ENCODE measurements around the gene MTNR1A.
"Not testable (repeated sequence)": the region's sequence is repeated elsewhere in the genome, so short reads cannot be mapped to it uniquely, and the experiment has no call there.

The MTNR1A gene

GRCh38 chr4:186516287-186516686 is 39.1 kb downstream of the MTNR1A start:
- WGBS (ENCODE audit: insufficient coverage): 85% methylated on average over 3 of the region's 4 CpGs
- H3K27me3 ChIP-seq (replicated peaks in 2 of 5; ENCODE audit: control insufficient read depth in 4 of 5, insufficient read depth in 5 of 5, low read length in 4 of 5): no peaks in the 10 kb centered on the region
- ChIA-PET CTCF (no interaction called here), POLR2A (no interaction called here)
- DNase-seq: no peak
- no peaks in the 10 kb centered on the region for H3K4me1 ChIP-seq (ENCODE audit: control extremely low read depth in 1 of 4, control insufficient read depth in 4 of 4, insufficient read depth in 4 of 4, low read length in 3 of 4)
- peaks cover 0 to 2% (median 0%) of the 10 kb centered on the region in 5 experiments for H3K9me3 ChIP-seq (ENCODE audit: control extremely low read depth in 1 of 5, control insufficient read depth in 4 of 5, insufficient read depth in 2 of 5, low read depth in 1 of 5, low read length in 4 of 5)
- H3K36me3 ChIP-seq (ENCODE audit: control insufficient read depth in 4 of 4, insufficient read depth in 4 of 4, low read length in 3 of 4): no peaks in the 10 kb centered on the region
- H3K4me3 ChIP-seq (ENCODE audit: control insufficient read depth in 1 of 7, extremely low read depth in 1 of 7, insufficient read depth in 4 of 7, low read depth in 2 of 7, low read length in 6 of 7): no peak overlapping the region
- no peak overlapping the region for H3K27ac ChIP-seq (ENCODE audit: insufficient read depth in 1 of 2, low read depth in 1 of 2, low read length in 2 of 2, poor library complexity in 1 of 2, severe bottlenecking in 2 of 2)

GRCh38 chr4:186514271-186514950 is 41.0 kb downstream of the MTNR1A start:
- ChIA-PET POLR2A (no interaction called here), CTCF (no interaction called here)
- Histone ChIP-seq H3K27me3 (replicated peaks in 2 of 5; ENCODE audit: control insufficient read depth in 4 of 5, insufficient read depth in 5 of 5, low read length in 4 of 5) (no peaks in the 10 kb centered on the region), H3K4me1 (ENCODE audit: control extremely low read depth in 1 of 4, control insufficient read depth in 4 of 4, insufficient read depth in 4 of 4, low read length in 3 of 4) (no peaks in the 10 kb centered on the region), H3K36me3 (ENCODE audit: control insufficient read depth in 4 of 4, insufficient read depth in 4 of 4, low read length in 3 of 4) (no peaks in the 10 kb centered on the region), H3K9me3 (ENCODE audit: control extremely low read depth in 1 of 5, control insufficient read depth in 4 of 5, insufficient read depth in 2 of 5, low read depth in 1 of 5, low read length in 4 of 5) (peaks cover 0 to 7% (median 0%) of the 10 kb centered on the region in 5 experiments), H3K4me3 (ENCODE audit: control insufficient read depth in 1 of 7, extremely low read depth in 1 of 7, insufficient read depth in 4 of 7, low read depth in 2 of 7, low read length in 6 of 7) (no peak overlapping the region), H3K27ac (ENCODE audit: insufficient read depth in 1 of 2, low read depth in 1 of 2, low read length in 2 of 2, poor library complexity in 1 of 2, severe bottlenecking in 2 of 2) (no peak overlapping the region)
- DNase-seq: no peak
- WGBS (ENCODE audit: insufficient coverage): 98% methylated on average over 4 of the region's 8 CpGs

GRCh38 chr4:186504771-186505170 is 50.6 kb downstream of the MTNR1A start:
- 95% methylated on average over 8 of the region's 8 CpGs for WGBS (ENCODE audit: insufficient coverage)
- H3K4me1 ChIP-seq (ENCODE audit: control extremely low read depth in 1 of 4, control insufficient read depth in 4 of 4, insufficient read depth in 4 of 4, low read length in 3 of 4); DNase-seq; H3K27ac ChIP-seq (ENCODE audit: insufficient read depth in 1 of 2, low read depth in 1 of 2, low read length in 2 of 2, poor library complexity in 1 of 2, severe bottlenecking in 2 of 2); H3K9me3 ChIP-seq (ENCODE audit: control extremely low read depth in 1 of 5, control insufficient read depth in 4 of 5, insufficient read depth in 2 of 5, low read depth in 1 of 5, low read length in 4 of 5); POLR2A ChIA-PET; H3K27me3 ChIP-seq (replicated peaks in 2 of 5; ENCODE audit: control insufficient read depth in 4 of 5, insufficient read depth in 5 of 5, low read length in 4 of 5); H3K36me3 ChIP-seq (ENCODE audit: control insufficient read depth in 4 of 4, insufficient read depth in 4 of 4, low read length in 3 of 4); H3K4me3 ChIP-seq (ENCODE audit: control insufficient read depth in 1 of 7, extremely low read depth in 1 of 7, insufficient read depth in 4 of 7, low read depth in 2 of 7, low read length in 6 of 7): not testable (repeated sequence)
- CTCF ChIA-PET: interaction anchor here (0.7 kb wide), 1 partner anchor 1788 kb away, joined by 5 read pairs; no protein-coding TSS in a partner anchor

GRCh38 chr4:186502231-186502630 is 53.1 kb downstream of the MTNR1A start:
- CTCF ChIA-PET: no interaction called here
- no peaks in the 10 kb centered on the region for H3K9me3 ChIP-seq (ENCODE audit: control extremely low read depth in 1 of 5, control insufficient read depth in 4 of 5, insufficient read depth in 2 of 5, low read depth in 1 of 5, low read length in 4 of 5)
- WGBS (ENCODE audit: insufficient coverage): 100% methylated on average over 1 of the region's 2 CpGs
- no peak overlapping the region for H3K27ac ChIP-seq (ENCODE audit: insufficient read depth in 1 of 2, low read depth in 1 of 2, low read length in 2 of 2, poor library complexity in 1 of 2, severe bottlenecking in 2 of 2)
- H3K36me3 ChIP-seq (ENCODE audit: control insufficient read depth in 4 of 4, insufficient read depth in 4 of 4, low read length in 3 of 4): no peaks in the 10 kb centered on the region
- no peak overlapping the region for H3K4me3 ChIP-seq (ENCODE audit: control insufficient read depth in 1 of 7, extremely low read depth in 1 of 7, insufficient read depth in 4 of 7, low read depth in 2 of 7, low read length in 6 of 7)
- H3K4me1 ChIP-seq (ENCODE audit: control extremely low read depth in 1 of 4, control insufficient read depth in 4 of 4, insufficient read depth in 4 of 4, low read length in 3 of 4): no peaks in the 10 kb centered on the region
- DNase-seq: no peak
- no peaks in the 10 kb centered on the region for H3K27me3 ChIP-seq (replicated peaks in 2 of 5; ENCODE audit: control insufficient read depth in 4 of 5, insufficient read depth in 5 of 5, low read length in 4 of 5)
- POLR2A ChIA-PET: no interaction called here

GRCh38 chr4:186501554-186501953 is 53.8 kb downstream of the MTNR1A start:
- WGBS (ENCODE audit: insufficient coverage): 94% methylated on average over 8 of the region's 8 CpGs
- Histone ChIP-seq H3K27me3 (replicated peaks in 2 of 5; ENCODE audit: control insufficient read depth in 4 of 5, insufficient read depth in 5 of 5, low read length in 4 of 5) (no peaks in the 10 kb centered on the region), H3K27ac (ENCODE audit: insufficient read depth in 1 of 2, low read depth in 1 of 2, low read length in 2 of 2, poor library complexity in 1 of 2, severe bottlenecking in 2 of 2) (no peak overlapping the region), H3K4me1 (ENCODE audit: control extremely low read depth in 1 of 4, control insufficient read depth in 4 of 4, insufficient read depth in 4 of 4, low read length in 3 of 4) (no peaks in the 10 kb centered on the region), H3K4me3 (ENCODE audit: control insufficient read depth in 1 of 7, extremely low read depth in 1 of 7, insufficient read depth in 4 of 7, low read depth in 2 of 7, low read length in 6 of 7) (no peak overlapping the region), H3K9me3 (ENCODE audit: control extremely low read depth in 1 of 5, control insufficient read depth in 4 of 5, insufficient read depth in 2 of 5, low read depth in 1 of 5, low read length in 4 of 5) (no peaks in the 10 kb centered on the region), H3K36me3 (ENCODE audit: control insufficient read depth in 4 of 4, insufficient read depth in 4 of 4, low read length in 3 of 4) (no peaks in the 10 kb centered on the region)
- ChIA-PET POLR2A (no interaction called here), CTCF (no interaction called here)
- no peak for DNase-seq

- ChIA-PET CTCF (no interaction called here), POLR2A (no interaction called here)
- H3K4me3 ChIP-seq (ENCODE audit: control insufficient read depth in 1 of 7, extremely low read depth in 1 of 7, insufficient read depth in 4 of 7, low read depth in 2 of 7, low read length in 6 of 7): peak overlapping the region in 1 of 7 experiments; percentile 22
- no peaks in the 10 kb centered on the region for H3K36me3 ChIP-seq (ENCODE audit: control insufficient read depth in 4 of 4, insufficient read depth in 4 of 4, low read length in 3 of 4)
- H3K4me1 ChIP-seq (ENCODE audit: control extremely low read depth in 1 of 4, control insufficient read depth in 4 of 4, insufficient read depth in 4 of 4, low read length in 3 of 4): no peaks in the 10 kb centered on the region
- H3K9me3 ChIP-seq (ENCODE audit: control extremely low read depth in 1 of 5, control insufficient read depth in 4 of 5, insufficient read depth in 2 of 5, low read depth in 1 of 5, low read length in 4 of 5): no peaks in the 10 kb centered on the region
- H3K27ac ChIP-seq (ENCODE audit: insufficient read depth in 1 of 2, low read depth in 1 of 2, low read length in 2 of 2, poor library complexity in 1 of 2, severe bottlenecking in 2 of 2): no peak overlapping the region
- 86% methylated on average over 39 of the region's 39 CpGs for WGBS (ENCODE audit: insufficient coverage)
- DNase-seq: peak in 1 of 3 donors; percentile 3
- no peaks in the 10 kb centered on the region for H3K27me3 ChIP-seq (replicated peaks in 2 of 5; ENCODE audit: control insufficient read depth in 4 of 5, insufficient read depth in 5 of 5, low read length in 4 of 5)
These were observed 54.6 kb downstream of the MTNR1A start for GRCh38 chr4:186500721-186501304.

GRCh38 chr4:186499467-186499866 is 55.9 kb downstream of the MTNR1A start:
- Histone ChIP-seq H3K4me1 (ENCODE audit: control extremely low read depth in 1 of 4, control insufficient read depth in 4 of 4, insufficient read depth in 4 of 4, low read length in 3 of 4) (no peaks in the 10 kb centered on the region), H3K36me3 (ENCODE audit: control insufficient read depth in 4 of 4, insufficient read depth in 4 of 4, low read length in 3 of 4) (no peaks in the 10 kb centered on the region), H3K4me3 (ENCODE audit: control insufficient read depth in 1 of 7, extremely low read depth in 1 of 7, insufficient read depth in 4 of 7, low read depth in 2 of 7, low read length in 6 of 7) (no peak overlapping the region), H3K27me3 (replicated peaks in 2 of 5; ENCODE audit: control insufficient read depth in 4 of 5, insufficient read depth in 5 of 5, low read length in 4 of 5) (no peaks in the 10 kb centered on the region), H3K9me3 (ENCODE audit: control extremely low read depth in 1 of 5, control insufficient read depth in 4 of 5, insufficient read depth in 2 of 5, low read depth in 1 of 5, low read length in 4 of 5) (no peaks in the 10 kb centered on the region), H3K27ac (ENCODE audit: insufficient read depth in 1 of 2, low read depth in 1 of 2, low read length in 2 of 2, poor library complexity in 1 of 2, severe bottlenecking in 2 of 2) (no peak overlapping the region)
- DNase-seq: no peak
- ChIA-PET POLR2A (no interaction called here), CTCF (no interaction called here)
- 100% methylated on average over 4 of the region's 4 CpGs for WGBS (ENCODE audit: insufficient coverage)
